Stimulated activated CD8-positive, alpha-beta memory T cell treated with anti-CD3 and anti-CD28 coated beads, Interleukin-15, amount 100 ng/mL, for 4 hours (primary cell): Measurements from ENCODE around the gene CAND2.
"Not testable (repeated sequence)": the region's sequence is repeated elsewhere in the genome, so short reads cannot be mapped to it uniquely, and the experiment has no call there.

Source experiments
- DNase-seq, 2 donors: peaks; one replicate each; pipeline ENCODE4 v3.0.0-alpha.2; 2020; ENCODE audit warnings: low read depth in 2 of 2

CAND2 gene

DNA sequence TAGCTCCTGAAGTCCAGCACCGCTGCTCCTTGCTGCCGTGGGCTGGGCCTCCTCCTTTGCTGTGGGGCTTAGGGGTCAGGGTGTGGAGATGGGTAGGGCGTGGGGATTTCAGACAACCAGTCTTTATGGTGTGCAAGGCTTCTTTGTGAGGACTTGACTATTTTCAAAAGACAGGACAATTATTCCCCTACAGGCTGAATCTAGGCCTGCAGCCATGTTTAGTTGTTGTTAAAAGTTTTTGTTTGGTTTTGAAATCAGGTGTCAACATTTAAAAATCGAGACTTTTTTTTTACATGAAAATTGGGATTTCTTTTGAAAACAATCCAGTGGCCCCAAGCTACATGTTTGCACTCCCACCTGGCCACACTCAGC, 34.3 kb downstream of the CAND2 start:
- DNase-seq = no peak

DNA sequence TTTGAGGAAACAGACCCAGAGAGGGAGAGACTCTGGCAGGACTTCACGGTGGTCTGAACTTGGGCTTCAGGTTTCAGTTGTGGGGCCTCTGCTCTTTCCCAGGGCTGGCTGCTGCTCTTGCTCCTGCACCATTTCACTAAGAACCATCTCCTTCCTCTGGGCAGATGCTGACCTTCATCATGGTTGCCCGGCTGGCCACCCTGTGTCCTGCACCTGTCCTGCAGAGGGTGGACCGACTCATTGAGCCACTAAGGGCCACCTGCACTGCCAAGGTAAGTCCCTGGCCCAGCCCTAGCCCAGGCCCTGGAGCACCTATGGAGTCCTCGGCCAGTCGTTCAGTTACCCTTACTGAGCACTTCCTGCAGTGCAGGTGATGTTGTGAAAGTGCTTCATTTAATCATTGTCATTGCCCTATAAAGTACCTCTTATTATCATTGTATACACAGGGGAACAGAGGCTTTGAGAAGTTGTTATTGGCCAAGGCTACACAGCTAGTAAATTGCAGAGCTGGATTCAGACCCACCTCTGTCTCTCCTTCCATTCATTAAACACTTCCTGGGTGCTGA, 34.9 kb downstream of the CAND2 start:
- no peak for DNase-seq

DNA sequence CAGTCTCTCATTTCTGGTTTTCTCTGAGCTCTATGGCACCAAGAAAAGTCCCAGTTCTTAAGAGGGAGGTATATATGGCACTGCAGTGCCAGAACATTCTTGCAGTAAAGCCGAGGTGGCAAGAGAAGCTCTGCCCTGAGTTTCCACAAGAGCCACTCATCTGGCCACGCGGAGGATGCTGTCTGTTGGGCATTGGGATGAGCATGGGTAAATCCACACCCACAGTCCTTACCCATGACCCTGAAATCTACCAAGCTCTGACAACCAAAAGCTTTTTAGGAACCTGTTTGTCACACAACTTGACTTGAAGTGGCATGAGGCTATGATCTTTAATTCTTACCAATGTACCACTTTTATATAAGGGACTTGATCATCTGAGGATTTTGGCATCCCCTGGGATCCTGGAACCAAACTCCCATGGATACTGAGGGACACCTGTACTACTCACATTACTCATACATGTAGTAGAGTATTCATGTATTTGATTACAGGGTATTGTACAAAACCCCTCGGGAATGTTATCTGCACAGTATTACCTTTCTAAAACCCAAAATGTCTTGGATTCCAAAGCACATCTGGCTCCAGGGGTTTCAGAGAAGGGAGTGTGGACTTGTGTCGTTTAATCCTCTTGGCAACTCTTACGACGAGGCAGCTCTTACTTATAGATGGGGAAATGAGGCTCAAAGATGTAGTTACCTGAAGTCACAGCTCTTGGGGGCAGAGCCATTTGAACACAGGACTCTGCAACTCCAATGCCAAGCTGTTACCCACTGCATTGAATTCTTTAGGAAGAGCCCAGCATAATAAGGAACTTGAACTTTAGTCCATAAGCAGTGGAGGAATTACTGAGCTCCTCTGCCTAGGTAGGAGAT, 36.1 kb downstream of the CAND2 start:
- DNase-seq = no peak

DNA sequence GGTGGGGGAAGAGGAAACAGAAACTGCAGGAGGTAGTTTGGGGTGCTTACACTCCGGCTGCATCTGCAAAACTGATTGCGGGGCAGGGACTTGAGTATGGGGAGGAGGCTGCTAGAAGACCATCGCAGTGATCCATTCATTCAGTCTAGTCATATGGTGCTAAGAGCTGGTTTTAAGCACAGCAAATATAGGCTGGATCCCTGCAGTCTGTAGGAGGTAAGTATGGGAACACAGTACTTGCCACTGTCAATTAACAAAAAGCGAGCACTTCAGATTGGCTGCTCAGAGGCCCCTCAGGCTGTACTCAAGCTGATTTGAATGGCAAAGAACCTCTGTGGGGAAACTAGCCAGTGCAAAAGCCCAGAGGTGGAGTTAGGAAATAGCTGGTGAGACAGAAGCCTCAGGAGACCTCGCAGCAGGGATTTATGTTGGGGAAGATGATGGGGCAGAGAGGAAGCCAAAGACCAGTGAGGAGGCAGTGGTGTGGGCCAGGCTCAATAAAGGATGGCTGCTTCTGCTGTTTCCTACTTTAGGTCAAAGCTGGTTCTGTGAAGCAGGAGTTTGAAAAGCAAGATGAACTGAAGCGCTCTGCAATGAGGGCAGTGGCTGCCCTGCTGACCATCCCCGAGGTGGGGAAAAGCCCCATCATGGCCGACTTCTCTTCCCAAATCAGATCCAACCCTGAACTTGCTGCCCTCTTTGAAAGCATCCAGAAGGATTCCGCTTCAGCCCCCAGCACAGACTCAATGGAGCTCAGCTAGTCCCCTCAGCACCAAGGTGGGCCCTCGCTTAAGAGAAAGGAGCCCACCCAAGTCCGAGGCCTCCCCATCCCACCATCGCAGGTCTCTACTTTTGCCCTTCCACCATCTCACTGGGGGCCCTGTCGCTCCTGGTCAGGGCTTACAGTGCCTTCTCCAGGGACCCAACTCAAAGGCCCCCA, 37.0 kb downstream of the CAND2 start:
- no peak for DNase-seq

DNA sequence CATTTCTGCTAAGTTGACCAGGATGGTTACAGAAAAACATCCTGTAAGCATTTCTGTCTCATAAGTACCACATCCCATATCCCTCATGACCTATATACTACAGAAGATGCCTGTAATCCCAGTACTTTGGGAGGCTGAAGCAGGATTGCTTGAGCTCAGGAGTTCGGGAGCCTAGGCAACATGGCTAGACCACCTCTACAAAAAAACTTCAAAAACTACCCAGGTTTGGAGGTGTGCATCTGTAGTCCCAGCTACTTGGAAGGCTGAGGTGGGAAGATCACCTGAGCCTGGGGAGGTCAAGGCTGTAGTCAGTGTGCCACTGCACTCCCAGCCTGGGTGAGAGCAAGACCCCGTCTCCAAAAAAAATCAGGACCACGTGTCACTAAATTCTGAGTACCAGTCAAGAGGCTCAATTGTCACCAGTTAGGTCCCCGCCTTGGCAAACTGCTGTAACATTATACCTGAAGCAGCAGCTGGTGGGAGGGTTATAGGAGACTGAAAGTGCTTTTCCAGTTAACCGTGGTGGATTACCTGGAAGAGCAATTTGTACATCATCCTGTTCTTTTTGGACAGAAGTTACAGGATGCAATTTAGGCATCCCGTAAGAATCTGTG, 38.7 kb downstream of the CAND2 start:
- no peak for DNase-seq

DNA sequence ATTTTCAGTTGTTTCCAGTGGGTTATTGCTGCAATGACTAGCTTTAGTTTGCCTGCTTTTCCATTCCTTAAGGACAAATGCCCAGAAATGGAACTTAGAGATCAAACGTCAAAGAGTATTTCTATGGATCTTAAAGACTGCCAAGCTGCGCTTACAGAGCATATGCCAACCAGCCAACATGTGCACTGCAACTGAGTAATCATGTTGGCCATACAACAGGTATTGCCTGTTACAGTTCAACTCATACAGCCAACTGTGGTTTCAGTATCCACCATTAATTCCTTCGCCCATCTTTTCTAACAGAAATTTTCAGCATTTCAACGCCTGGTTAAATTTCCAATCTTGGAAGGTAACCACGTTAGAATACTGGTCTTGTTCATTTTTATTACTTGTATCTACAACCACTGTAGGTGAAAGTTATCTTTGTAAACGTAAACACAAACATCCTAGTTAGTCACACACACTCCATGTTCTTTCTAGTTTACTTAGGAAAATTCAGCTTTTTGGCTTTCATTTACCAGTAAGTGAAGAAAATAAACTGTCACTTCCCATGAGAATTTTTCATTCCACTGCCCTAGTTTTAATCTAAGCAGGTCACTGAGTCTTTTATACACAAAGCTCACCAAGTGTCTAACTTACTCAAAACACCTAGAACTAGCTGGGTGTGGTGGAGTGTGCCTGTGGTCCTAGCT, 41.0 kb downstream of the CAND2 start:
- DNase-seq = no peak

DNA sequence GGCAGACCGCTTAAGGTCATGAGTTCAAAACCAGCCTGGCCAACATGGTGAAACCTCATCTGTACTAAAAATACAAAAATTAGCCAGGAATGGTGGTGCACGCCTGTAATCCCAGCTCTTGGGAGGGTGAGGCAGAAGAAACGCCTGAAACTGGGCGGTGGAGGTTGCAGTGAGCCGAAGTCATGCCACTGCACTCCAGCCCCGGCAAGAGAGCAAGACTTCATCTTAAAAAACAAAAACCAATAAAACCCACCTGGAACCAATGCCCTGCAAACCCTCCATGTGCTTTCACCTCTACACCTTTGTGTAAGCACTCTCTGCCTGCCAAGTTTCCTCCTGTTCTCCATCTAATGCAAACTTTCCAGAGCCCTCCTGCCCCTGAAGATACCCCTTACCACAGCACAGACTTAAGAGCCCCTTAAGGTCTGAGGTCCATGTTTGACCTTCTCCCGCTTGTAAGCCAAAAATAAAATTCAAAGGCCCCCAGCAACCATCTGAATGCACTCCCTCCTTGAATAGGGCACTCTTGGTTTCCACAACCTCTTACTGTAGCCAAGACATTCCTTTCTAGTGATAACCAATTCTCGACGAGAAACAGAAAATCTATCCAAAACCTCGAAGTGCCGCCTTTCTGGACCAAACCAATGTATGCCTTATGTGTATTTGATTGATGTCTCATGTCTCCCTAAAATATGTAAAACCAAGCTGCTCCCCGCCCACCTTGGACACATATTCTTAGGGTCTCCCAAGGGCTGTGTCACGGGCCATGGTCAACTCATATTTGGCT, 41.9 kb downstream of the CAND2 start:
- no peak for DNase-seq

DNA sequence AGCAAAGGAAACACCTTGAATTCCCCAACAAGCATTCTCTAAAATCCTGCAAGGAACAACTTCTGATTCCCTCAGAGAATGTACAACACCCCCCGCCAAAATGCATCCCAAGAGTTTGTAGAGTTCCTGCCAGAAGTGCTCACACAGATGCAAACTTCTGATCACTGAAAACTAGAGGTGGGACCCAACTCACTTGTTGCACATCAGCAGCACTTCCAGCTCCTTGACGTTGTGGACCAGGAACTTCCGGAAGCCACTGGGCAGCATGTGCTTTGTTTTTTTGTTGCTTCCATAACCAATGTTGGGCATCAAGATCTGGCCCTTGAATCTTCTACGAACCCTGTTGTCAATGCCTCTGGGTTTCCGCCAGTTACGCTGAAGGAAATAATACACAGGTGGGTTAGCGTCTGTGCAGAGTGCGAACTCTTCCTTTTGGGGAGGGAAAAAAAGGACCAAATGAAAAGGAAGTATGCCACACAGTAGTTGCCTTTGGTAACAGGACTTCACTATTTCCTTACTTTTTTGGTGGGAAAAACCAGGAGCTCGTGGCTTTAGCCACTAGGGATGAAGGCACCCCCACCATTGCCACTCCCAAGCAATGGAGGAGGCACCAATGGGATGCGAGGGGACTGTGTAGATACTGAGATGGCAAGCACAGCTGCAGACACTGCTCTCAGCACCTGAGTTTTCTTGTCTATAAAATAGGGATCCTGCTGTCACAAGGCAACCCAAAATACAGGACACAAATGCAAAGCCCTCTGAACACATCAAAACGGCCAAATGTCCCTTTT, 42.9 kb downstream of the CAND2 start:
- DNase-seq = no peak

DNA sequence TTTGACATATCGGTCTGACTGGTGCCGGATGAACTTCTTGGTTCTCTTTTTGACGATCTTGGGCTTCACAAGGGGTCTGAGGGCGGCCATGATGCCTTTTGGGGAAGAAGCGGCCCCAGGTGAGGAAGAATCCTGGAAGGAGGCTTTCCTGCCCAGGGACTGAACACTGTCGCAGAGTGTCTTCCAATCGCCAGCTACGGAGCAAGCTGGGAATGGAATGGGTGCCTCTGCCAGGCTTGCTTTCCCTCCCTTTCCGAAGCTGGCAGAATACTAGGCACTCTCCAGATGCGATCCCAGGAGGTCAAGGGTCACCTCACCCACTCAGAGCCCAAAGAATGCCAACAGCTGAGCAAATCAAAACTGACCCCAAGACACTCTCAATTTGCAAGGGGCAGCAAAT, 43.7 kb downstream of the CAND2 start:
- DNase-seq = not testable (repeated sequence)

DNA sequence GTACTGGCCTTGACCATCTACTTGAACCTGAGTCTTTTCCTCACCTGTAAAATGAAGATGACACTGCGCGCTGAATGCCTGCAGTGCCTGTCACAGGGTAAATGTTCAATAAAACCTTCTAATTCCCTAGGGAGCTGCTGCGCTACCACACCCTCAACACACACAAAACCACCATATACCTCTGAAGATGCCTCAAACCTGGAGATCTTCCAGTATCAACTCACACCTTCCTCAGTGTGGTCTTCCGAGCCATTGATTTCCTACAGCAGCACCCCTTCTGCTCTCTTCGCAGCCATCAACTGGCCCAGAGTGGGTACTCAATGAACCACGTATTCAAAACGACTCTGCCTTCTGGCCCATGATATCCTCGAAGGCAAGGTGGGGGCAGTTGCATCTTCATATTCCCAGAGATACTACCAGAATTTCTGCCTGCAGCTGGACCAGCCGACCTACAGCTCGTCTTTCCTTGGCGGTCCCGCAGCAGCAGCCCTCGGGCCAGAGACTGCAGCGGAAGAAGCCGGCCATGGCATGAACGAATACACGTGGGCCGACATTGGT, 44.2 kb downstream of the CAND2 start:
- peak in 1 of 2 donors; percentile 24 for DNase-seq

DNA sequence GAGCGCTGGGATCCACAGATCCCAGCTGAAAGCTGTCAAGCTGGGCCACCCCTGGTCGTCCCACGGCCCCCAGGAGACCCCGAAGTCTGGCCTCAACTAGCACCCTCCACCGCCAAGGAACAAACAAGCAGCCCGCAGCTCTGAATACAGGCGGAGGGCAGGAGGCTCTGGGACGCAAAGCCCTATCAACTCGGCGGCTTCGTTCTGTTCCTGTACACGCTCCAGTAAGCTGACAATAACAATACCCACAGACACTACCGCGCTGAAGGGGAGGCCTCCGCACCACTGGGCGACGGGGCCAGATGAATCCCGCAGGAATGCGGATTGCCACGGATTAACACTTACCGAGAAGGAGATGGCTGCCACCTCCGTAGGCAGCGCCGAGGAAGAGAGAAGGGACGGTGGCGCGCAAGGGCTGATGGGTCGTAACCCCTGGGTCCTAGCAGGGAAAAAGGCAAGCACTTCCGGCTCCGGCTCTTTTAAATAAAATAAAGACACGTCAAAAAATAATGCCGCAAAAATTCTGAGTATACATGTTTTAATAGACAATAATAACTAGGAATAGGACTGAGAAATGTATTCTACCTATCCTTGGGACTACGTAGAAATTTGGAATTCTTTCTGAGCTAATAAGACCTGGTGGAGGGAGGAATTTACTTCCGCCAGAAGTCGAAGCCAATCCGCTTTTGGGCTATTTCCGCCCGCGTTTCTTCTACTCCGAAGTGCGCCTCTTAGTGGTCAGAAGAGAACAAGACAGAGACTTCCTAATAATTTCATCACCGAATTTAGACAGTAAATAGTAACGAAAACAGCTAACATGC, 44.9 kb downstream of the CAND2 start, which contains the start of gene RPL32:
TSS of gene RPL32 (minus strand) at position 417 of the 821 bp plus-strand sequence. CDS start 1,328 bp downstream, outside the sequence.
- DNase-seq = peak; percentile 62 to 70

DNA sequence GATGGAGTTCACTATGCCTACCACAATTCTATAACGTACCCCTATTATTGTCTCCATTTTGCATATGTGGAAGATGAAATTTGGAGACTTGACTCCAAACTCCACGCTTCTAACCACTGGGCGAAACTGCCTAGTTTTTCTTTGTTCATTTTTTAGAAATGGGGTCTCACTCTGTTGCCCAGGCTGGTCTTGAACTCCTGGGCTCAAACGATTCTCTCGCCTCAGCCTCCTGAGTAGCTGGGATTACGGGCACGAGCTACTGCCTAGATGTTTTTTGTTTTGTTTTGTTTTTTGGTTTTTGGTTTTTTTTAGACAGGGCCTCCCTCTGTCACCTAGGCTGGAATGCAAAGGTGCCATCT, 45.5 kb downstream of the CAND2 start:
- DNase-seq = no peak

DNA sequence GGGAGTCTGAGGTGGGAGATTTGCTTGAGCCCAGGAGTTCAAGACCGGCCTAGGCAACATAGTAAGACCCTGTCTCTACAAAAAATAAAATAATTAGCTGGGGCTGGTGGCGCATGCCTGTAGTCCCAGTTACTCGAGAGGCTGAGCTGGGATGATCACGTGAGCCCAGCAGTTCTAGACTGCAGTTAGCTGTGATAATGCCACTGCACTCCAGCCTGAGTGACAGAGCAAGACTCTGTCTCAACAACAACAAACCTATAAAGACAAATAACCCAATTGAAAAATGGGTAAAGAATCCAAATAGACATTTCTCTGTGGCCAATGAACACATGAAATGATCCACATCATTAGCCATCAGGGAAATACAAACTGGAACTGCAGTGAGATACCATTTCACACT, 46.0 kb downstream of the CAND2 start:
- DNase-seq = no peak

DNA sequence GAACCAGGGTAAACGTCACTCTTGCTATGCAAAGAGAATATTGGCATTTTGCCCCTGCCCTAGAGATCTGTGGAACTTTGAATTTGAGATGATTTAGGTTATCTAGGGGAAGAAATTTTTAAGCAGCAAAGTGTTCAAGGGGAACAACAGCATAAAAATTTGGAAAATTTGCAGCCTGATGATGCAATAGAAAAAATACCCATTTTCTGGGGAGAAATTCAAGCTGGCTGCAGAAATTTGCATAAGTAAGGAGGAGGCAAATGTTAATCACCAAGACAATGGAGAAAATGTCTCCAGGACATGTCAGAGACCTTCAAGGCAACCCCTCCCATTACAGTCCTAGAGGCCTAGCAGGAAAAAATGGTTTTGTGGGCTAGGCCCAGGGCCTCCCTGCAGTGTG, 49.3 kb downstream of the CAND2 start:
- DNase-seq = no peak

DNA sequence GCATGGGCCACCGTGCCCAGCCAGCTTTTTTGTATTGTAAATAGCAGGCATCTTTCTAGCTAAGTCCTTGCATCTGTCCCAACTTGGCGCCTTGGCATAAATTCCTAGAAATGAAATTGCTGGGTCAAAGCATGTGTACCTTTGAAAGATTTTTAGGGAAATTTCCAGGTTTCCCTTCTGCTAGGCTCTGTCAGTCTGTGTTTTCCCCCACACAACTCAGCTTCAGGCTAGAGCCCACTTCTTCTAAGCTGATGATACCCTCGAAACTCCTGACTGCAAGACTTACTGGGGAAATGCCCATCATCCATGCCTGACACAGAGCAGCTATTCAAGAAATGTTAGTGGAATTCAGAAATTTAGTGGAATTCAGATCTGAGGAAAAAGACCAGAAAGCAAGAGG, 55.7 kb downstream of the CAND2 start:
- DNase-seq = no peak

DNA sequence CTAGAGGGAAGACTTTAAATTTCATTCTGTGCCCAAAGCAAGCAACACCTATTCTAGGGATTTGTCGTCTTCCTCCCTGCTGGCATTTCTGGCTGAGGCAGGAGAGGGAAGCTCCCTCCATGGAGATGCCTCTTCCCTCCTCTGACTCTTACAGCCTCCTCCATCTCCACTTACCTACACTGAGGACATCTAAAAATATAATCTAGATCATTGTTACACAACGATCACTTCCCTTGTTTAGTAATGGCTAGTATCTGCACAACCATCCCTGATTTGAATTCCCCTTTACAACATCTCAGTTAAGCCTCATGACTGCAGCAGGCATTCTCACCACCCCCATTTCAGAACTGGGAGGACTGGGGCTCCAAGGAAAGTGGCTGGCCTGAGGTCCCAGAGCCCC, 57.4 kb downstream of the CAND2 start:
- DNase-seq = not testable (repeated sequence)

DNA sequence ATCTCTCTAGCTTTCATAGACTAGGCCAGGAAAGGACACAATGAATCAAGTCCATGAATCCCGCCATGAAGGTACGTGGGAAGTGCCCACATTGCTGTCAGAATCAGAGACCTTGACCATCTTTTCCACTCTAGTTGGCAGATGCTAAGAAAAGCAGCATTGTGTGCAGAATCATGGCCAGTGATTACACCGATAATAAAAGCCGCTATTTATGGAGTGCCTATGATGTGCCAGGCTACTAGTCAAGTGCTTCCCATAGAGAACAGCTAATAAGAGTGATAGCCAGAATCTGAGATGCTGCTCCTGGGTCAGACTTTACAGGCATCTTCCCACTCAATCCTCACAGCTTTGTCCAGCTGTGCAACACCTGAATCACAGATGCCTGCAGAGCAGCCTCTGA, 58.1 kb downstream of the CAND2 start:
- DNase-seq = no peak

DNA sequence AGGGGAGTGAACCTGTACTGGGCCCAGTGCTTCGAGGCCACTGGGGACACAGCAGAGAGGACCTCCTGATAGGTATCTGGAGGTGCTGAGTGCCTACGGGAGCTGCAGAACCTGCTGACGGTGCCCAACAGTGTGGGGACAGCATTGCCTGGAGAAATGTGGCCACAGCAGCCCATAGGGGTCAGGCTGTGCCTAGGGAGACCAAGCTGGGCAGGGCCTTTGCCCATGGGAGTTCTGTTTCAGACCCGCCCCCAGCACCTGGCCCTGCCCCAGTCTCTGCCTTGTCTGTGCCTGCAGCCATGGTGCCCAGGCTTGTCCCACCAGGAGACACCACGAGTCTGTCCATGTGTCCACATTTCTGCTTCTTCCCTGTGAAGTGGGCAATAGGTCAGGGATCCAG, 60.1 kb downstream of the CAND2 start:
- no peak for DNase-seq

DNA sequence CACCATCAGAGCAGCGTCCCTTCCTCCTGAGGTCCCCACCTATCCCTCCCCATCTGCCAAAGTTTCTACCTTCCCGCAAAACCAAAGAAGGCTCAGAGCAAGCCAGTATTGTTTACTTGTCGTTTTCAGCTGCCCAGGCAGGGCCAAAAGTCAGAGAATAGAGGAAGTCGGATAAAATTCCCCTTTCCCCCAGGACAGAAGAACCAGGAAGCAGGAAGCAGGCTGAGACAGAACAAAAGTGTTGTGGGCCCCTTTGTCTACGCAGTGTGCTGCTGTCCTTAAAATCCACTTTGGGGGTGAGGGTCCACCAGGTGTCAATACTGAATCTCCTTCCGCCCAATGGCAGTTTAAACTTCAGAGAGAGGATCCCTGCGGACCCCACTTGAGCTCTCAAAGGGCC, 63.4 kb downstream of the CAND2 start:
- DNase-seq = no peak
